Transverse colon (tissue), 4 donors: ENCODE data around the gene TAF4. TPM values are rescaled to one million over a fixed set of nuclear protein-coding genes. Genes with fewer than 3 reads are reported as not detected.
"Not testable (repeated sequence)": the region's sequence is repeated elsewhere in the genome, so short reads cannot be mapped to it uniquely, and the experiment has no call there.

Experiments used
- DNase-seq: peaks from one replicate; pipeline ENCODE4 v3.0.0-alpha.2; 2019
- H3K27ac ChIP-seq, 4 donors: fragments of 200-600 bp; sonication (generic); 2 replicates each; pipeline ENCODE4 v1.5.1; 2016 to 2018; ENCODE audit warnings: inconsistent platforms in 4 of 4
- H3K27me3 ChIP-seq: fragments of 200-600 bp; sonication (generic); 2 replicates; pipeline ENCODE4 v1.5.1; 2017; ENCODE audit warnings: inconsistent platforms
- H3K36me3 ChIP-seq, 4 donors: fragments of 200-600 bp; sonication (generic); 2 replicates each; pipeline ENCODE4 v1.5.1; 2017 to 2019; ENCODE audit warnings: inconsistent platforms in 4 of 4
- H3K4me1 ChIP-seq, 4 donors: fragments of 200-600 bp; sonication (generic); 2 replicates each; pipeline ENCODE4 v1.5.1; 2017 to 2020; ENCODE audit warnings: inconsistent platforms in 4 of 4
- H3K4me3 ChIP-seq, 4 donors: fragments of 200-600 bp; sonication (generic); 1 replicate in 1 of 4; 2 replicates in 3 of 4; pipeline versions ENCODE4 v1.5.1 to v1.6.1; 2017 to 2019; ENCODE audit warnings: inconsistent platforms in 4 of 4
- H3K9me3 ChIP-seq, 2 donors: fragments of 200-600 bp; sonication (generic); 2 replicates each; pipeline ENCODE4 v1.5.1; 2017 to 2019; ENCODE audit warnings: inconsistent platforms in 2 of 2
- CTCF ChIP-seq, 5 experiments: fragments of 200-600 bp in 3 of 5; fragments of 450-650 bp in 2 of 5; sonication (generic) in 3 of 5; IDR thresholded peaks; 1 replicate in 2 of 5; 2 replicates in 3 of 5; pipeline ENCODE4 v1.5.1; 2016 to 2017; ENCODE audit warnings: antibody characterized with exemption in 5 of 5, inconsistent platforms in 3 of 5, mild to moderate bottlenecking in 2 of 5, moderate library complexity in 1 of 5
- EP300 ChIP-seq: sonication (generic); formaldehyde crosslinking; IDR thresholded peaks from one replicate; pipeline ENCODE4 v1.6.1; 2017; ENCODE audit warnings: antibody characterized with exemption, low read depth
- POLR2A ChIP-seq: fragments of 450-650 bp; IDR thresholded peaks from one replicate; pipeline ENCODE4 v1.6.1; 2016; ENCODE audit warnings: antibody characterized with exemption, mild to moderate bottlenecking, moderate library complexity
- POLR2AphosphoS5 ChIP-seq, 3 donors: sonication (generic); formaldehyde crosslinking; IDR thresholded peaks; one replicate each; pipeline ENCODE4 v1.6.1; 2016; ENCODE audit warnings: antibody characterized with exemption in 3 of 3
- WGBS, 2 donors: methylation state at CpG; one replicate each; pipeline ENCODE4 v1.1.5; 2018; ENCODE audit warnings: low coverage in 1 of 2; 5-methylcytosine and 5-hydroxymethylcytosine counted together
- in situ Hi-C, 4 donors: fragments of 200-750 bp; cut with MboI; loops; one replicate each; pipeline versions ENCODE4 v1.15.0 to v1.15.1; 2017; ENCODE audit warnings: low sequenced_read_pairs in 3 of 4, low pct_ligation_motif_present in 1 of 4, low pct_unique_long_range_greater_than_20kb in 1 of 4
- intact Hi-C: fragments of 100-400 bp; cut with DNase I; formaldehyde crosslinking; loops from one replicate; pipeline ENCODE4 v1.15.1; 2023; ENCODE audit warnings: low total_unique reads
- total RNA-seq, 4 donors: library from RNA; depleted of rRNA; stranded (reverse); fragments of >200 nt; gene quantifications; one replicate each; pipeline ENCODE4 v1.1.0, GENCODE V29; 2016

The TAF4 gene
- total RNA-seq, 4 donors from 2014 or later: 18.9 to 39.5 (median 24.3) TPM

DNA sequence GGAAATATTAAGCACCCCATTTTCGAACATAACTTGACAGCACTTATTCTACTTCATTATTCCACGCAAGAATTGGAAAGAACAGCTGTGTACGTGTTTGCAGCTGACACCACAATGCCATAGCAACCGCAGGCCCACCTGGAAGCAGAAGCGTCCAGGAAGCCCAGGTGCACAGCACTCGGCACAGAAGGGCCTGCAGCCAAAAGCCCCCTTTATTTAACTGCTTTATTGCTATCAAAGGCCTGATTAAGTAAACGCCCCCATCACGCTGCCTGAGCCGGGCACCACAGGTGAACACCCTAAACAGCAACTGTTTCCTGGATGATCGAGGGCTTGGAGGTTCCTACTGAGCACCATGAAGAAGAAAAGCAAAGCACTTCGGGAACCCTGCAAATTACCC, 6.3 kb downstream of the TAF4 start:
- Histone ChIP-seq H3K4me3 (no peak overlapping the region), H3K36me3 (no peaks in the 10 kb centered on the region), H3K9me3 (no peaks in the 10 kb centered on the region), H3K27ac (no peak overlapping the region), H3K4me1 (peaks cover 10 to 23% (median 20%) of the 10 kb centered on the region in 4 donors), H3K27me3 (no peaks in the 10 kb centered on the region)
- no peak for DNase-seq
- in situ Hi-C loops: no loop called here
- 67 to 86% methylated on average over 3 to 11 of the region's 11 CpGs for WGBS, 2 donors
- intact Hi-C loops: no loop called here
- TF ChIP-seq POLR2AphosphoS5 (IDR thresholded peaks at IDR 0.05): no peak
- no peak for TF ChIP-seq CTCF (IDR thresholded peaks at IDR 0.05)
- no peak for TF ChIP-seq EP300

GRCh38 chr20:62058941-62059340, 6.7 kb downstream of the TAF4 start:
- TF ChIP-seq POLR2AphosphoS5 (IDR thresholded peaks at IDR 0.05) (no peak), CTCF (IDR thresholded peaks at IDR 0.05) (no peak), EP300 (no peak), POLR2A (no peak)
- WGBS, 2 donors: 87 to 99% methylated on average over 3 to 9 of the region's 11 CpGs
- intact Hi-C loops: no loop called here
- peaks cover 8 to 18% (median 16%) of the 10 kb centered on the region in 4 donors for H3K4me1 ChIP-seq
- H3K36me3 ChIP-seq: no peaks in the 10 kb centered on the region
- no peaks in the 10 kb centered on the region for H3K9me3 ChIP-seq
- H3K4me3 ChIP-seq: no peak overlapping the region
- H3K27ac ChIP-seq: no peak overlapping the region
- no peaks in the 10 kb centered on the region for H3K27me3 ChIP-seq
- in situ Hi-C loops: no loop called here
- no peak for DNase-seq

GRCh38 chr20:62056975-62057374, 8.7 kb downstream of the TAF4 start:
- DNase-seq: no peak
- intact Hi-C loops (no loop called here), in situ Hi-C loops (no loop called here)

DNA sequence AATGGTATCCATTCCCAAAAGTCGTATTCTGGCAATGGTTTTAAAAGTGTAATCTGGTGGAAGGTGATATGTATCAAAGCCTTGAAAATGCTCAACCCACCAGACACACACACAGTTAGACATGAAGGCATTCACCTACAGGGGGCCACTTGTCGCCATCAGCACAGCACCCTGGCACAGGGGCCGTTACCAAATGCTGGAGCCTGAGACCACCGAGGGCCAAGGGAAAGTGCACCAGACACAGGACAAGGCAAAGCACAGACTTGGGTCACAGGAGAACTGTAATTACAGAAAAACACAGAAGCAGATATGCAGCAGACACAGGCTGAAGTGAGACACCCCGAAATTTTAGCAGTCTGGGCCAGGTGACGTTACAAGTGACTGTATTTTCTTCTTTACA, 9.3 kb downstream of the TAF4 start:
- in situ Hi-C loops: no loop called here
- Histone ChIP-seq H3K4me1 (peaks cover 0 to 9% (median 0%) of the 10 kb centered on the region in 4 donors), H3K4me3 (no peak overlapping the region), H3K36me3 (no peaks in the 10 kb centered on the region), H3K27me3 (no peaks in the 10 kb centered on the region), H3K27ac (no peak overlapping the region), H3K9me3 (no peaks in the 10 kb centered on the region)
- DNase-seq: no peak
- TF ChIP-seq EP300 (no peak), POLR2AphosphoS5 (IDR thresholded peaks at IDR 0.05) (no peak), POLR2A (no peak)
- intact Hi-C loops: no loop called here
- WGBS, 2 donors: 92 to 93% methylated on average over 3 to 6 of the region's 6 CpGs

More at GRCh38 chr20:62056975-62057374, 8.7 kb downstream of the TAF4 start:
- 88% methylated on average over 11 of the region's 11 CpGs; no CpG with 5 or more reads in 1 of the 2 donors for WGBS, 2 donors
- Histone ChIP-seq H3K36me3 (no peaks in the 10 kb centered on the region), H3K4me3 (no peak overlapping the region), H3K9me3 (no peaks in the 10 kb centered on the region), H3K27me3 (no peaks in the 10 kb centered on the region), H3K27ac (no peak overlapping the region), H3K4me1 (peaks cover 0 to 4% (median 0%) of the 10 kb centered on the region in 4 donors)
- TF ChIP-seq POLR2AphosphoS5 (IDR thresholded peaks at IDR 0.05) (no peak), EP300 (no peak), POLR2A (no peak), CTCF (IDR thresholded peaks at IDR 0.05) (no peak)

DNA sequence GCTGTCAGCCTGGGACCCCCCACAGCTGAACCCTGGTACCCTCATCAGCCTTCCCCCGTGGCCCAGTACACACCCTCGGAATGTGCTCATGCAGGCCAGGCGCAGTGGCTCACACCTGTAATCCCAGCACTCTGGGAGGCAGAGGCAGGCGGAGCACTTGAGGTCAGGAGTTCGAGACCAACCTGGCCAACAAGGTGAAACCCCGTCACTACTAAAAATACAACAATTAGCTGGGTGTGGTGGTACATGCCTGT, 9.9 kb downstream of the TAF4 start:
- DNase-seq, H3K9me3 ChIP-seq, H3K27me3 ChIP-seq, in situ Hi-C loops, H3K27ac ChIP-seq, intact Hi-C loops, H3K36me3 ChIP-seq, H3K4me3 ChIP-seq: not testable (repeated sequence)
- H3K4me1 ChIP-seq: peaks cover 0 to 15% (median 0%) of the 10 kb centered on the region in 4 donors
- WGBS, 2 donors: 90% methylated on average over 6 of the region's 6 CpGs; no CpG with 5 or more reads in 1 of the 2 donors
